Measurements from ENCODE around the gene MICAL1.

DNA sequence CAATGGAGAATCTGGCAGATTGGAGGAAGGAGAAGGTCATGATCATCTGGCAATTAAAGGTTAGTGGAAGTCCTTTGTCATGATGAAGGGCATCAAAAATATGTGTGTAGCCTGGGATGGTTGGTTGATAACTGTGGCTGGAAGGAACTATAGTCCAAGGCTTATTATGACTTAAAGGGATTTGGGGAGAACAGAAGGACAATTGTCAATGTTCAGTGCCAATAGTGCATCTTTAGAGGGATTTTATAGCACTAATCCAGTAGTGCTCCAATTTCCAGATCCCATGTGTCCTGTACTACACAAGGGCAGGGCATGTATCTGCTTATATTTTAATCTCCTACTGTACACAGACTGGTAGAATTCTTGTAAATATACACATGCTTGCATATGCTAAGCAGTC, 32.4 kb upstream of the MICAL1 start:
- TF ChIP-seq, protein P1, sequence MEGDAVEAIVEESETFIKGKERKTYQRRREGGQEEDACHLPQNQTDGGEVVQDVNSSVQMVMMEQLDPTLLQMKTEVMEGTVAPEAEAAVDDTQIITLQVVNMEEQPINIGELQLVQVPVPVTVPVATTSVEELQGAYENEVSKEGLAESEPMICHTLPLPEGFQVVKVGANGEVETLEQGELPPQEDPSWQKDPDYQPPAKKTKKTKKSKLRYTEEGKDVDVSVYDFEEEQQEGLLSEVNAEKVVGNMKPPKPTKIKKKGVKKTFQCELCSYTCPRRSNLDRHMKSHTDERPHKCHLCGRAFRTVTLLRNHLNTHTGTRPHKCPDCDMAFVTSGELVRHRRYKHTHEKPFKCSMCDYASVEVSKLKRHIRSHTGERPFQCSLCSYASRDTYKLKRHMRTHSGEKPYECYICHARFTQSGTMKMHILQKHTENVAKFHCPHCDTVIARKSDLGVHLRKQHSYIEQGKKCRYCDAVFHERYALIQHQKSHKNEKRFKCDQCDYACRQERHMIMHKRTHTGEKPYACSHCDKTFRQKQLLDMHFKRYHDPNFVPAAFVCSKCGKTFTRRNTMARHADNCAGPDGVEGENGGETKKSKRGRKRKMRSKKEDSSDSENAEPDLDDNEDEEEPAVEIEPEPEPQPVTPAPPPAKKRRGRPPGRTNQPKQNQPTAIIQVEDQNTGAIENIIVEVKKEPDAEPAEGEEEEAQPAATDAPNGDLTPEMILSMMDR (conservative IDR thresholded peaks at IDR 0.05; ENCODE audit: low read depth, low read length): no peak
- no peak for TF ChIP-seq EZH2 (IDR thresholded peaks at IDR 0.05; ENCODE audit: low read length, unreplicated experiment)

All from PC-3 (cell line).